GM21717 (cell line): ENCODE measurements around the gene OGFRL1.
"Not testable (repeated sequence)": the region's sequence is repeated elsewhere in the genome, so short reads cannot be mapped to it uniquely, and the experiment has no call there.

Source experiments
- ATAC-seq: cut with Tn5 transposase; IDR thresholded peaks from one replicate; pipeline ENCODE4 v1.9.1; 2021; ENCODE audit warnings: mild to moderate bottlenecking, moderate library complexity; ENCODE audit not compliant: unreplicated experiment

Gene OGFRL1

GRCh38 chr6:71288228-71289038 lies at the start of gene OGFRL1:
OGFRL1 (plus strand) TSS chr6:71288811; CDS start chr6:71288937, 126 bp downstream.
- ATAC-seq, result peak; percentile 90

GRCh38 chr6:71239694-71240093 lies 48.9 kb upstream of the OGFRL1 start:
- ATAC-seq, result no peak

GRCh38 chr6:71245265-71246049 lies 43.2 kb upstream of the OGFRL1 start:
- no peak for ATAC-seq

GRCh38 chr6:71246596-71246995 lies 42.0 kb upstream of the OGFRL1 start:
- no peak for ATAC-seq

GRCh38 chr6:71248306-71248765 lies 40.3 kb upstream of the OGFRL1 start:
- ATAC-seq, result peak; percentile 89

- no peak for ATAC-seq
These were observed 39.6 kb upstream of the OGFRL1 start for GRCh38 chr6:71248878-71249544.

GRCh38 chr6:71250099-71250602 lies 38.5 kb upstream of the OGFRL1 start:
- ATAC-seq, result no peak

- no peak for ATAC-seq
These were observed 36.2 kb upstream of the OGFRL1 start for GRCh38 chr6:71252410-71252809.

- ATAC-seq, result no peak
These were observed 35.7 kb upstream of the OGFRL1 start for GRCh38 chr6:71252960-71253359.

- ATAC-seq, result no peak
These were observed 34.3 kb upstream of the OGFRL1 start for GRCh38 chr6:71254323-71254722.

- no peak for ATAC-seq
These were observed 30.3 kb upstream of the OGFRL1 start for GRCh38 chr6:71258078-71258866.

- no peak for ATAC-seq
These were observed 28.6 kb upstream of the OGFRL1 start for GRCh38 chr6:71259888-71260604.

- ATAC-seq, result no peak
These were observed 25.7 kb upstream of the OGFRL1 start for GRCh38 chr6:71262914-71263313.

GRCh38 chr6:71266392-71266791 lies 22.2 kb upstream of the OGFRL1 start:
- not testable (repeated sequence) for ATAC-seq

- peak; percentile 88 for ATAC-seq
These were observed 19.7 kb upstream of the OGFRL1 start for GRCh38 chr6:71268735-71269437.

- ATAC-seq, result no peak
These were observed 10.5 kb upstream of the OGFRL1 start for GRCh38 chr6:71277926-71278600.

- no peak for ATAC-seq
These were observed 9.3 kb upstream of the OGFRL1 start for GRCh38 chr6:71279321-71279720.

GRCh38 chr6:71279740-71280139 lies 8.9 kb upstream of the OGFRL1 start:
- ATAC-seq, result no peak

- ATAC-seq, result no peak
These were observed 7.9 kb upstream of the OGFRL1 start for GRCh38 chr6:71280701-71281100.
